ENCODE results near the gene HSH2D.

The HSH2D gene

DNA sequence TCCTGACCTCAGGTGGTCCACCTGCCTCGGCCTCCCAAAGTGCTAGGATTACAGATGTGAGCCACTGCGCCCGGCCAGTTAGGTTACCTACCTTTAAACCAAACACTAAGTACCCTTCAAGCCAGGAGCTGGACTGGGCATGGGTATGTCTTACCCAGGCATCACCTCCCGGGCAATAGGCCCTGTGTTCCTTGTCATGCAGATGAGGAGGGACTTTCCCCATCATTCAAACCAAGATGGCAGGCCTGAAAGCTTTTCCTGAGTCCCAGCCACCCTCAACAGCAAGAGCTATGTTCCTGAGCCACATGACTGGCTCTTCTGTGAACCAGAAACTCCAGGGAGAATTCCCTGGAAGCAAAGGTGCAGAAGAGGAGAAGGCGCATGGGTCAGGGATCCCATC, 22.3 kb upstream of the HSH2D start:
- DNase-seq (ENCODE audit: low spot score) = no peak

- DNase-seq (ENCODE audit: low spot score) = no peak
Measured at GRCh38 chr19:16121967-16122366, 21.5 kb upstream of the HSH2D start.

GRCh38 chr19:16124953-16125352, 18.5 kb upstream of the HSH2D start:
- DNase-seq (ENCODE audit: low spot score) = no peak

DNA sequence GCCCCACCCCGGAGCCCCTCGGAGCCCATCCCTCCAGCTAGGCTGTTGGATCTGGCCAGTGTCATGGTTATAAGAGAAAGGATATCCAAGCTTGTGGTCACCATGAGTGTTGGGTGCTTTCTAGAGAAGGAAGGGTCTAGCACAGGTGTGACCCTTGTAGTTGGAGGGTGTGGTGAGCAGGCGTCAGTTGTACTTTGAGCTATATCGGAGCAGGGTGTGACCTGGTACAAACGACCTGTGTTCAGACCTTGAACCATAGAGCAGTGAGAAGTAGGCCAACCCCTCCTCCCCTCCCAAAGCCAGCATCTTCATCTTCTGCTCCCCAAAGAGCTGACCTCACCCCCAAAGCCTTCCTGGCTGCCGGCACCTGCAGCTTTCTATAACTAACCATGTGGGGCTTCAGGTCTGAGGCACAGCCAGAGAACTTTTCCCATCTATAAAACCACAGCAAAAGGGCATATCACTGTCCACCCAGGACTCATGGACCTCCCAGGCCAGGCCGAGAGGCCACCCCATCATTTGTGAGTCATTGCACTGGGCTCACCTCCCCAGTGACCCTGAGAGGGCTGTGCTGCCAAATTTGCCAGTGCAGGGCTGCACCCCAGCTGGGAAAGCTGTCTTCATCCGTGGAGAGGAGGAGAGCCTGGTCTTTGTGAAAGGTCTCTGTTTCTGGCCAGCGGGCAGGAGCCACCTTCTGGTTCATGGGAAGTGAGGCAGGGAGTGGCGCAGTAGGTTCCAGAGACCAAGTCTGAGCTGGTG, 17.6 kb upstream of the HSH2D start:
- no peak for DNase-seq (ENCODE audit: low spot score)

- DNase-seq (ENCODE audit: low spot score) = no peak
Measured at GRCh38 chr19:16127080-16127479, 16.4 kb upstream of the HSH2D start.

DNA sequence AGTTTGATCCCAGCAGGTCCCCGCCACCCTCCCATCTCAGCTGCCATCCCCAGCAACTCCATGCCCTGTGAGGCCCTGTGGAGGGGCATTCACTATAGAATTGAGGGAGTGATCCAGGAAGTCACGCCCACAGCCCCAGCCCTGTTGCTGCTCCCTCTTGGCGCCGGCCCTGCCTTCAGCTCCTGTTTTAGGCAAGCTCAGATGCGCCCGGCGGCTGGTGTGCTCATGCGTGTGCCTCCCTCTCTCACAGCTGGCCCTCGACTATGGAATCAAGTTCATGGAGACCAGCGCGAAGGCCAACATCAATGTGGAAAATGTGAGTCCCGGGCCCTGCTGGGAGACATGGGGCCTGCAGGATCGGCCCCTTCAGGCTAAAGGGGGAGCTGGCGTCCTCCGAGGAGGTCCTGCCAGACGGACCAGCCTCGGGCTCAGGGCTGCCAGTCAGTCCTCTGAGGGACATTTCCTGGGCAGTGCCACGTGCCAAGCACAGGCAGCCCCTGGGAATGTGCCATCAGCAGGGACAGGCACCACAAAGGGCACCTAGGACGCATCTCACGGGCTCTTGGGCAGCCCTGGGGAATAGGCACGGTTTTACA, 15.6 kb upstream of the HSH2D start:
- no peak for DNase-seq (ENCODE audit: low spot score)

DNA sequence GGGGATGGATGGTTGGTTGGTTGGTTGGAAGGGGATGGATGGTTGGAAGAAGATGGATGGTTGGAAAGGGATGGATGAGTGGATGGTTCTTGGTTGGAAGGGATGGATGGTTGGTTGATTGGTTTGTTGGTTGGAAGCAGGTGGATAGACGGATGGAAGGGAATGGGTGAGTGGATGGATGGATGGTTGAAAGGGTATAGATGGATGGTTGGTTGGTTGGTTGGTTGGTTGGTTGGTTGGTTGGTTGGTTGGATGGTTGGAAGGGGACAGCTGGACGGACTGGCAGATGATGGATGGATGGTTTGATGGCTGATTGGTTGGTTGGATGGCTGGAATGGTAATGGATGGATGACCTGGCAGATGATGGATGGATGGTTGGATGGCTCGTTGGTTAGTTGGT, 11.8 kb upstream of the HSH2D start:
- DNase-seq (ENCODE audit: low spot score) = no peak

DNA sequence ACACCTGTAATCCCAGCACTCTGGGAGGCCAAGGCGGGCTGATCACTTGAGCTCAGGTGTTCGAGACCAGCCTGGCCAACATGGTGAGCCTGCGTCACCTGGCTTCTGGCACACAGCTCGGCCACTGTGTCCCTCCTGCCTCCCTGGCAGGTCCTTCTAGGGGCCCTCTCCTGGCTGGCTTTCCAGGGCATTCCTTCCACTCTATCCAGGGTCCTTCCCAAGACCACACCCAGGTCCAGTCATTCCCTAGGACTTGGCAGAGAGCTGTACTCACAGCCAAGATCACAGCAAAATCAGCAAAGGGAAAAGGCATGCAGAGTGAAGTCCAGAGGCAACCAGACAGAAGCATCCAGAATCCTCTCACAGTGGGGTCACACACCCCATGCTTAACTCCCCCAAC, 9.7 kb upstream of the HSH2D start:
- no peak for DNase-seq (ENCODE audit: low spot score)

DNA sequence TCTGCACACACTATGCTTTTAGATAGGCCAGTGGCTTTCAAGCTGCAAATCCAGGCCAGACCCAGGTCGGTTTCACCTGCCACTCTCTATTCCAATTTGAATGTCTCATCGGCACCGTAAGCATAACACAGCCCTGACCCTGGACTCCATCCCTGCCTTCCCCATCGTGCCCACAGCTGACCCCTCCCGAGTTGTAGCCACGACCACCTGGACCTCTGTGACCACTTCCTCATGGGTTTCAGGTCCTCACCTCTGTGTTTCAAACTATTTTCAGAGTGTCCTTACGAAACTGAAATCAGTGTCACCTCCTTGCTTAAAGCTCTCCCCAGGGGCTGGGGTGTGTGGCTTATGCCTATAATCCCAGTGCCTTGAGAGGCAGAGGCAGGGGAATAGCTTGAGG, 9.0 kb upstream of the HSH2D start:
- DNase-seq (ENCODE audit: low spot score) = no peak

- no peak for DNase-seq (ENCODE audit: low spot score)
Measured at GRCh38 chr19:16135430-16136127, 7.9 kb upstream of the HSH2D start.

DNA sequence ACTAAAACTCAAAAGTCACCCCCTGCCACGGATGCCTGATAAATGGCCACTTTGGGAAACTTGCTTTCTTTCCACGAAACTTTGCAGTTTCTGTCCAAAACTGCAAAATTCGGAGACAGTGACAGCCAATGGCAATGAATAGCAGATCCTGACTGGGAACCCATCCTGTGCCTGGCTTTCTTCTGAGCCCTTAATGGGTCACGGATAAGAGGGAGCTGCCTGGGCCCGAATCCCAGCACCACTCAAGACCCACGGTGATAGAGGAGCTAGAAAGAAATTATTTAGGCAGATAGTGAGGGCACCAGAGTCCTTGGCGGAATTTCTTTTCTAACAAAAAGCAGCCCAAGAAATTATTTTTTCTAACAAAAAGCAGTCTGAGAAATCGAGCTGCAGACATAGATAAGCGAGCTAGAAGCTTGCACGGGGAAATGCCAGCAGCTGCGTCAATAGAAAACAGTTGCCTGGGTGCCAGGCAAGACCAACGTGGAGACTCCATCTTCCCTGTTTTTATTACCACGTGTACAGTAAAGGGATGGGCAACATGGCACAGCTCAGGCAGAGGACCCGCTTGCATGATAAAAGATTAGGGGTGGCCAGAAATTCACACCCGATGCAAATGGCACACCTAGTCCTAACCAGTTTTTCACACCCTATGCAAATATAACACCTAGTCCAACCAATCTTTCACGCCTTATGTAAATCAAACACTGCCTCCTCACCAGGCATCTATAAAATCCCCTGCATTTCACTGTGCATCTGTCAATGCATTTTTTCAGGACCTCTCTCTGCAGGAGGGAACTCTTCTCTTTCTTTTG, 7.1 kb upstream of the HSH2D start:
- no peak for DNase-seq (ENCODE audit: low spot score)

DNA sequence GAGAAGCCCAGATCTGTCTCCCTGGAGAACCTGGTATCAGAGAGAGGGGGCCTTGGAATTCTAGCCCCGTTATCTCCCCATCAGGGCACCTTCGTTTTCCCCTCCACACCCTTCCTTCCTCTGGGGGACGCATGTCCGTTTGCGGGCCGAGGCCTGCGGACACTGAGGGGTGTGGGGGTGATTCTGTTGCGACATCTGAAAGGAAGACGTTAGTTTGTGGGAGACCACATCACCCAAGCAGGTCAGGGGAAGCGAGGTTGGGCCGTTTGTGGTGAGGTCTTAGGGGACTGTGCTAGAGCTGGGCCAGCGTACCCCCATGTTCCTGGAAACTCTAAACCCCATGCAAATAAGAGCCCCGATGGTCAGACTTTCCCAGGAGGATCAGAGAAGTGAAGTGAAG, 3.7 kb upstream of the HSH2D start:
- no peak for DNase-seq (ENCODE audit: low spot score)

DNA sequence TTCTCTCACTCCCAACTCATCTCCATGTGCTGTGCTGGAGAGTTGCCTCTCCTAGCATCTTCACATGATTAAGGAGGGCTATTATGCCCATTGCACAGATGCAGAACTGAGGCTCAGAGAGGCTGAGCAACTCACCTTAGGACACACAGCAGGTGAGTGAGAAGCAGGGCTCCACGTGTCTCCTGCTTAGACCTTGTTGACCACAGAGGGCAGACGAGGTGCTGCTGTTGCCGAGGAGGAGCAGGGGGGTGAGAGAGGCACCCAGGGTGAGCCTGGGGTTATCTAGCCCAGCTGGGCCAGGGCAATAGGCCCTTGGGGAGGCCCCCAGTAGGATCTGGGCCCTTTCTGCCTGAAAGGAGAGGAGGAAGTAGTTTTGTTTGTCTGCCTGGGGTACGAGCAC, 2.4 kb upstream of the HSH2D start:
- DNase-seq (ENCODE audit: low spot score) = no peak

- no peak for DNase-seq (ENCODE audit: low spot score)
Measured at GRCh38 chr19:16142032-16142580, 1.4 kb upstream of the HSH2D start.

DNA sequence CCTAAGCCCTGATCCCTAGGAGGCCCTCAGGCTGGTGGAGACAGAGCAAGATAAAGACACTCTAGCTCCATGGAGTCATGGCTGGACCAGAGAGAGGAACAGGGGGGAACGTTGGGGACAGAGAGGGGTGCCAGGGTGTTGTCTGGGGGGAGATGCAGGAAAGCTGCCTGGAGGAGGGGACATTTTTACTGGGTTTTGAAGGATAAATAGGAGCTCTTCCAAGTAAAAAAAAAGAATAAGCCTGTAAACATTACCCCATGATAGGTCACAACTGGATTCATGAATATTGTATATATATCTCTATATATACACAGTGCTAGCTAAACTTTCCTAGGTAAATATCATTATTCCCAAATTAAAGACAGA, 714 bp downstream of the HSH2D start:
- DNase-seq (ENCODE audit: low spot score) = no peak

GRCh38 chr19:16146112-16146511, 2.6 kb downstream of the HSH2D start:
- no peak for DNase-seq (ENCODE audit: low spot score)

DNA sequence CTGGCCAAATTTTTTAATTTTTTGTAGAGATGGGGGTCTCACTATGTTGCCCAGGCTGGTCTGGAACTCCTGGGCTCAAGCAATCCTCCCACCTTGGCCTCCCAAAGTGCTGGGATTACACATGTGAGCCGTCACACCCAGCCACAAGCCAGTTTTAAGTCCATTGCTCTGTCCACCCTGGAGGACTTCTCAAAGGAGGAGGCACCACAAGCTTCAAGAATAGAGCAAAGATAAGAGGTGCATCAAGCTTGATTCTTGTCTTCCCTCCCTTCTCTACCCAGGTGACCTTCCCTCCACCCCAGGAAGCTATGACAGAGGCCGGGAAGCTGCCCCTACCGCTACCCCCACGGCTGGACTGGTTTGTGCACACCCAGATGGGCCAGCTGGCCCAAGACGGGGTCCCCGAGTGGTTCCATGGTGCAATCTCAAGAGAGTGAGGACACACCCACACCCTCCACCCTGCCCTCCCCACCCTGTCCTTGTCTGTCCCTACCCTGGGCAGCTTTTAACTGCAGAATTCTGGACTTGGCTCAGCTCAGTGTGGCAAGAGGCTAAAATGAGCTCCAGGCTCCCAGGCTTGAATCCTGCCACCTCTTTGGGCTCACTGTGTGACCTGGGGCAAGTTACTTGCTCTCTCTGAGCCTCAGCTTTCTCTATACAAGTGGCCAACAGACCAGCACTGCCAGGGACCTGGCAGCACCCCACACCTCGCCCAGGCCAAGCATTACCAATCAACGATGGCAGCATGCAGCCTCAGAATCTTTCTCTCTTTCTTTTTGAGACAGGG, 5.2 kb downstream of the HSH2D start:
- no peak for DNase-seq (ENCODE audit: low spot score)

- no peak for DNase-seq (ENCODE audit: low spot score)
Measured at GRCh38 chr19:16153582-16154336, 10.3 kb downstream of the HSH2D start.

- no peak for DNase-seq (ENCODE audit: low spot score)
Measured at GRCh38 chr19:16154557-16154956, 11.1 kb downstream of the HSH2D start.

DNA sequence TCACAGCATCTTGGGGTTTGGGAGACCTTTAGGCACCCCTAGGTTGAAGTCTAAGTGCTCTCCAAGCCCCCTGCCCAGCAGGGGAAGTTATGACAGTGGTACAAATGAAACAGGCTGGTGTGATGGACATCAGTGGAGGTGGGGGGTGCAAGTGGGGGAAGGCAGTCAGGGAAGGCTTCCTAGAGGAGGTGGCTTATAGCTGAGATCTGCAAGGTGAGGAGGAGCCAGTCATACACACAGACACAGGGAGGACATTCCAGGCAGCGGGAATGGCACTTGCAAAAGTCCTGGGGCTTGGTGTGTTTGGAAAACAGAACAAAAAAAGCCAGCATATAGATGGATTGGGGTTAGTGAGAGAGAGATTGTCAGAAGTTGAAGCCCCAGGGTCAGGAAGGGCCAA, 11.6 kb downstream of the HSH2D start:
- no peak for DNase-seq (ENCODE audit: low spot score)

DNA sequence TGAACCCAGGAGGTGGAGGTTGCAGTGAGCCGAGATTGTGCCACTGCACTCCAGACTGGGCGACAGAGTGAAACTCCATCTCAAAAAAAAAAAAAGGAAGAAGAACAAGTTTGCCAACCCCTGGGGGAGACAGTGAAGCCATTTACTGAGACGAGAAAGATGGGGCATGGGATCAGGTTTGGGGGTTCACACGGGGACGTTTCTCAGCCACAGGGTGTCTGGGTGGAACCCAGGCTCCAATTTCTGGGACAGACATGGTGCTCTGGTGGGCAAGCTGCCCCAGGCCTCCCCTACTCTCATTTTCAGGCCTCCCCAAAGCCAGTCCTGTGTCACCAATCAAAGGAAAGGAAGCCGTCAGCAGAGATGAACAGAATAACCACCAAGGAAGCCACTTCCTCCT, 13.4 kb downstream of the HSH2D start:
- no peak for DNase-seq (ENCODE audit: low spot score)
